Activated T-cell treated with anti-CD3 and anti-CD28 coated beads, Interleukin-2, amount 50 U/mL, for 4 hours (primary cell): ENCODE results near the gene FBLN2. TPM values are rescaled to one million over a fixed set of nuclear protein-coding genes. Genes with fewer than 3 reads are reported as not detected.

ENCODE experiments used
- ATAC-seq, 2 donors: fragments of 200-7000 bp; cut with Tn5 transposase; one replicate each; pipeline ENCODE4 v1.10.0; 2021
- DNase-seq: peaks from one replicate; pipeline ENCODE4 v3.0.0-alpha.2; 2020
- H3K27me3 Mint-ChIP-seq: one replicate; pipeline ENCODE4 v1.8.0; 2021; ENCODE audit warnings: low read depth, mixed read lengths
- H3K36me3 Mint-ChIP-seq: one replicate; pipeline ENCODE4 v1.8.0; 2022; ENCODE audit warnings: mixed read lengths; ENCODE audit not compliant: insufficient read depth
- H3K4me1 Mint-ChIP-seq: one replicate; pipeline ENCODE4 v1.8.0; 2021; ENCODE audit warnings: low read depth, mixed read lengths
- H3K4me3 Mint-ChIP-seq: one replicate; pipeline ENCODE4 v1.8.0; 2021; ENCODE audit warnings: mild to moderate bottlenecking, moderate library complexity, mixed read lengths
- H3K9me3 Mint-ChIP-seq: one replicate; pipeline ENCODE4 v1.8.0; 2021; ENCODE audit warnings: mixed read lengths
- total RNA-seq, 3 donors: library from RNA; stranded (reverse); gene quantifications; one replicate each; pipeline ENCODE4 v1.2.1, GENCODE V29; 2021

Gene FBLN2
- total RNA-seq, 3 donors from 2014 or later, result 0.16 to 0.63 (median 0.16) TPM

- DNase-seq, result no peak
- peaks cover 10% of the 10 kb centered on the region for H3K27me3 Mint-ChIP-seq
- no peaks in the 10 kb centered on the region for H3K9me3 Mint-ChIP-seq
- H3K36me3 Mint-ChIP-seq, result no peaks in the 10 kb centered on the region
- H3K4me1 Mint-ChIP-seq, result no peaks in the 10 kb centered on the region
- no peak for ATAC-seq
- no peak overlapping the region for H3K4me3 Mint-ChIP-seq
Measured at GRCh38 chr3:13590841-13591520, 42.1 kb downstream of the FBLN2 start.

GRCh38 chr3:13593615-13594014, 44.7 kb downstream of the FBLN2 start:
- DNase-seq, result no peak
- Mint-ChIP-seq H3K9me3 (no peaks in the 10 kb centered on the region), H3K36me3 (no peaks in the 10 kb centered on the region), H3K4me3 (no peak overlapping the region), H3K27me3 (peaks cover 19% of the 10 kb centered on the region), H3K4me1 (no peaks in the 10 kb centered on the region)
- ATAC-seq, result no peak

- no peaks in the 10 kb centered on the region for H3K36me3 Mint-ChIP-seq
- H3K27me3 Mint-ChIP-seq, result peaks cover 24% of the 10 kb centered on the region
- no peak overlapping the region for H3K4me3 Mint-ChIP-seq
- DNase-seq, result no peak
- no peak for ATAC-seq
- no peaks in the 10 kb centered on the region for H3K4me1 Mint-ChIP-seq
- H3K9me3 Mint-ChIP-seq, result no peaks in the 10 kb centered on the region
Measured at GRCh38 chr3:13594146-13594545, 45.2 kb downstream of the FBLN2 start.

GRCh38 chr3:13594991-13595421, 46.1 kb downstream of the FBLN2 start:
- no peak for DNase-seq
- Mint-ChIP-seq H3K4me1 (no peaks in the 10 kb centered on the region), H3K9me3 (no peaks in the 10 kb centered on the region), H3K4me3 (no peak overlapping the region), H3K36me3 (no peaks in the 10 kb centered on the region), H3K27me3 (peaks cover 26% of the 10 kb centered on the region)
- no peak for ATAC-seq

GRCh38 chr3:13595485-13595884, 46.6 kb downstream of the FBLN2 start:
- H3K4me3 Mint-ChIP-seq, result no peak overlapping the region
- H3K27me3 Mint-ChIP-seq, result peaks cover 26% of the 10 kb centered on the region
- H3K36me3 Mint-ChIP-seq, result no peaks in the 10 kb centered on the region
- no peaks in the 10 kb centered on the region for H3K9me3 Mint-ChIP-seq
- DNase-seq (no peak), ATAC-seq (no peak)
- no peaks in the 10 kb centered on the region for H3K4me1 Mint-ChIP-seq

GRCh38 chr3:13596426-13597205, 47.7 kb downstream of the FBLN2 start:
- Mint-ChIP-seq H3K36me3 (no peaks in the 10 kb centered on the region), H3K4me3 (no peak overlapping the region), H3K4me1 (no peaks in the 10 kb centered on the region), H3K9me3 (no peaks in the 10 kb centered on the region), H3K27me3 (peaks cover 26% of the 10 kb centered on the region)
- ATAC-seq (no peak), DNase-seq (no peak)

GRCh38 chr3:13597661-13598060, 48.7 kb downstream of the FBLN2 start:
- Mint-ChIP-seq H3K27me3 (peaks cover 26% of the 10 kb centered on the region), H3K4me1 (no peaks in the 10 kb centered on the region), H3K9me3 (no peaks in the 10 kb centered on the region), H3K4me3 (no peak overlapping the region), H3K36me3 (no peaks in the 10 kb centered on the region)
- ATAC-seq, result no peak
- DNase-seq, result no peak

- no peaks in the 10 kb centered on the region for H3K36me3 Mint-ChIP-seq
- H3K4me1 Mint-ChIP-seq, result no peaks in the 10 kb centered on the region
- DNase-seq, result no peak
- no peaks in the 10 kb centered on the region for H3K9me3 Mint-ChIP-seq
- H3K4me3 Mint-ChIP-seq, result no peak overlapping the region
- ATAC-seq, result no peak
- peaks cover 26% of the 10 kb centered on the region for H3K27me3 Mint-ChIP-seq
Measured at GRCh38 chr3:13598201-13598600, 49.3 kb downstream of the FBLN2 start.

- Mint-ChIP-seq H3K36me3 (no peaks in the 10 kb centered on the region), H3K9me3 (no peaks in the 10 kb centered on the region)
- no peak for ATAC-seq
Measured at GRCh38 chr3:13598926-13599886, 50.3 kb downstream of the FBLN2 start.

GRCh38 chr3:13599887-13600450, 51.0 kb downstream of the FBLN2 start:
- no peaks in the 10 kb centered on the region for H3K9me3 Mint-ChIP-seq
- no peaks in the 10 kb centered on the region for H3K4me1 Mint-ChIP-seq
- ATAC-seq (no peak), DNase-seq (no peak)
- H3K36me3 Mint-ChIP-seq, result no peaks in the 10 kb centered on the region
- H3K27me3 Mint-ChIP-seq, result peaks cover 17% of the 10 kb centered on the region
- no peak overlapping the region for H3K4me3 Mint-ChIP-seq

More at GRCh38 chr3:13598926-13599886, 50.3 kb downstream of the FBLN2 start:
- H3K27me3 Mint-ChIP-seq, result peaks cover 21% of the 10 kb centered on the region
- H3K4me1 Mint-ChIP-seq, result no peaks in the 10 kb centered on the region
- no peak for DNase-seq
- H3K4me3 Mint-ChIP-seq, result no peak overlapping the region

- H3K27me3 Mint-ChIP-seq, result peaks cover 15% of the 10 kb centered on the region
- no peak overlapping the region for H3K4me3 Mint-ChIP-seq
- ATAC-seq (no peak), DNase-seq (no peak)
- no peaks in the 10 kb centered on the region for H3K4me1 Mint-ChIP-seq
- no peaks in the 10 kb centered on the region for H3K36me3 Mint-ChIP-seq
- no peaks in the 10 kb centered on the region for H3K9me3 Mint-ChIP-seq
Measured at GRCh38 chr3:13600950-13601691, 52.2 kb downstream of the FBLN2 start.

- Mint-ChIP-seq H3K9me3 (no peaks in the 10 kb centered on the region), H3K36me3 (no peaks in the 10 kb centered on the region), H3K27me3 (peaks cover 10% of the 10 kb centered on the region), H3K4me1 (no peaks in the 10 kb centered on the region), H3K4me3 (no peak overlapping the region)
- ATAC-seq (no peak), DNase-seq (no peak)
Measured at GRCh38 chr3:13601692-13602080, 52.8 kb downstream of the FBLN2 start.

GRCh38 chr3:13605555-13605954, 56.6 kb downstream of the FBLN2 start:
- H3K4me1 Mint-ChIP-seq, result no peaks in the 10 kb centered on the region
- H3K4me3 Mint-ChIP-seq, result no peak overlapping the region
- ATAC-seq, result no peak

More at GRCh38 chr3:13605555-13605954, 56.6 kb downstream of the FBLN2 start:
- Mint-ChIP-seq H3K27me3 (peaks cover 11% of the 10 kb centered on the region), H3K36me3 (no peaks in the 10 kb centered on the region), H3K9me3 (no peaks in the 10 kb centered on the region)
- DNase-seq, result no peak
